Measurements from ENCODE around the gene DDX24. TPM values are rescaled to one million over a fixed set of nuclear protein-coding genes. Genes with fewer than 3 reads are reported as not detected.

DDX24 gene
- total RNA-seq, 1 donor from 2014 or later: 206 TPM

GRCh38 chr14:94100847-94101246, 19.8 kb upstream of the DDX24 start:
- Histone ChIP-seq H3K36me3 (ENCODE audit: insufficient read depth, low read length) (no peaks in the 10 kb centered on the region), H3K4me3 (ENCODE audit: insufficient read depth, low read depth, low read length) (no peak overlapping the region), H4K20me1 (ENCODE audit: insufficient read depth, low read length) (peaks cover 8% of the 10 kb centered on the region), H3K9ac (ENCODE audit: low read length) (no peak overlapping the region), H3K27me3 (ENCODE audit: insufficient read depth, low read length) (no peaks in the 10 kb centered on the region), H3K79me2 (ENCODE audit: insufficient read depth, low read length) (no peaks in the 10 kb centered on the region), H3K4me2 (ENCODE audit: low read length) (peak overlapping the region; percentile 43), H2AFZ (ENCODE audit: low read depth, low read length) (no peak overlapping the region), H3K4me1 (ENCODE audit: insufficient read depth, low read length) (peaks cover 10% of the 10 kb centered on the region), H3K27ac (ENCODE audit: low read depth, low read length) (peak overlapping the region; percentile 20), H3K9me3 (ENCODE audit: insufficient read depth, low read depth, low read length) (no peaks in the 10 kb centered on the region)
- Mint-ChIP-seq H3K4me1 (ENCODE audit: low read depth, unreplicated experiment) (peaks cover 20% of the 10 kb centered on the region), H3K36me3 (ENCODE audit: low read depth, unreplicated experiment) (peaks cover 24% of the 10 kb centered on the region), H3K4me3 (ENCODE audit: unreplicated experiment) (no peak overlapping the region), H3K27me3 (ENCODE audit: low read depth, unreplicated experiment) (no peaks in the 10 kb centered on the region), H3K9me3 (ENCODE audit: unreplicated experiment) (no peaks in the 10 kb centered on the region), H3K27ac (ENCODE audit: unreplicated experiment) (peak overlapping the region; percentile 88)
- peak; percentile 88 for FAIRE-seq
- DNase-seq (ENCODE audit: low read depth): peak; percentile 65
- TF ChIP-seq CTCF (IDR thresholded peaks at IDR 0.05; ENCODE audit: insufficient read depth, low read depth, low read length) (no peak), EZH2 (IDR thresholded peaks at IDR 0.05; ENCODE audit: insufficient read depth, low read length) (no peak)

GRCh38 chr14:94099006-94099405, 18.0 kb upstream of the DDX24 start:
- FAIRE-seq (no peak), DNase-seq (ENCODE audit: low read depth) (no peak)
- no peaks in the 10 kb centered on the region for H3K27me3 ChIP-seq (ENCODE audit: insufficient read depth, low read length)
- no peak overlapping the region for H3K27ac ChIP-seq (ENCODE audit: low read depth, low read length)
- peaks cover 8% of the 10 kb centered on the region for H4K20me1 ChIP-seq (ENCODE audit: insufficient read depth, low read length)
- peaks cover 22% of the 10 kb centered on the region for H3K36me3 Mint-ChIP-seq (ENCODE audit: low read depth, unreplicated experiment)
- H3K4me1 ChIP-seq (ENCODE audit: insufficient read depth, low read length): peaks cover 10% of the 10 kb centered on the region
- H3K36me3 ChIP-seq (ENCODE audit: insufficient read depth, low read length): no peaks in the 10 kb centered on the region
- H3K4me3 ChIP-seq (ENCODE audit: insufficient read depth, low read depth, low read length): no peak overlapping the region
- H3K4me1 Mint-ChIP-seq (ENCODE audit: low read depth, unreplicated experiment): peaks cover 18% of the 10 kb centered on the region
- H3K79me2 ChIP-seq (ENCODE audit: insufficient read depth, low read length): no peaks in the 10 kb centered on the region
- no peak overlapping the region for H3K4me3 Mint-ChIP-seq (ENCODE audit: unreplicated experiment)
- no peak overlapping the region for H2AFZ ChIP-seq (ENCODE audit: low read depth, low read length)
- no peaks in the 10 kb centered on the region for H3K27me3 Mint-ChIP-seq (ENCODE audit: low read depth, unreplicated experiment)
- TF ChIP-seq CTCF (IDR thresholded peaks at IDR 0.05; ENCODE audit: insufficient read depth, low read depth, low read length) (no peak), EZH2 (IDR thresholded peaks at IDR 0.05; ENCODE audit: insufficient read depth, low read length) (no peak)
- H3K4me2 ChIP-seq (ENCODE audit: low read length): no peak overlapping the region
- H3K9ac ChIP-seq (ENCODE audit: low read length): no peak overlapping the region
- peak overlapping the region; percentile 36 for H3K27ac Mint-ChIP-seq (ENCODE audit: unreplicated experiment)
- no peaks in the 10 kb centered on the region for H3K9me3 Mint-ChIP-seq (ENCODE audit: unreplicated experiment)
- no peaks in the 10 kb centered on the region for H3K9me3 ChIP-seq (ENCODE audit: insufficient read depth, low read depth, low read length)

- Histone ChIP-seq H4K20me1 (ENCODE audit: insufficient read depth, low read length) (peaks cover 8% of the 10 kb centered on the region), H3K27me3 (ENCODE audit: insufficient read depth, low read length) (no peaks in the 10 kb centered on the region), H3K36me3 (ENCODE audit: insufficient read depth, low read length) (no peaks in the 10 kb centered on the region), H3K4me3 (ENCODE audit: insufficient read depth, low read depth, low read length) (no peak overlapping the region), H3K79me2 (ENCODE audit: insufficient read depth, low read length) (no peaks in the 10 kb centered on the region), H3K9ac (ENCODE audit: low read length) (no peak overlapping the region), H2AFZ (ENCODE audit: low read depth, low read length) (no peak overlapping the region), H3K4me2 (ENCODE audit: low read length) (no peak overlapping the region), H3K27ac (ENCODE audit: low read depth, low read length) (no peak overlapping the region), H3K4me1 (ENCODE audit: insufficient read depth, low read length) (peaks cover 10% of the 10 kb centered on the region), H3K9me3 (ENCODE audit: insufficient read depth, low read depth, low read length) (no peaks in the 10 kb centered on the region)
- Mint-ChIP-seq H3K27me3 (ENCODE audit: low read depth, unreplicated experiment) (no peaks in the 10 kb centered on the region), H3K36me3 (ENCODE audit: low read depth, unreplicated experiment) (peaks cover 20% of the 10 kb centered on the region), H3K9me3 (ENCODE audit: unreplicated experiment) (no peaks in the 10 kb centered on the region), H3K27ac (ENCODE audit: unreplicated experiment) (no peak overlapping the region), H3K4me1 (ENCODE audit: low read depth, unreplicated experiment) (peaks cover 14% of the 10 kb centered on the region), H3K4me3 (ENCODE audit: unreplicated experiment) (no peak overlapping the region)
- FAIRE-seq (no peak), DNase-seq (ENCODE audit: low read depth) (no peak)
- TF ChIP-seq CTCF (IDR thresholded peaks at IDR 0.05; ENCODE audit: insufficient read depth, low read depth, low read length): no peak
- no peak for TF ChIP-seq EZH2 (IDR thresholded peaks at IDR 0.05; ENCODE audit: insufficient read depth, low read length)
Measured at GRCh38 chr14:94098326-94098992, 17.5 kb upstream of the DDX24 start.
